ENCODE data around the gene TLCD3A. TPM values are rescaled to one million over a fixed set of nuclear protein-coding genes. Genes with fewer than 3 reads are reported as not detected.

The TLCD3A gene
- total RNA-seq, 1 donor from 2014 or later = 8.9 TPM

DNA sequence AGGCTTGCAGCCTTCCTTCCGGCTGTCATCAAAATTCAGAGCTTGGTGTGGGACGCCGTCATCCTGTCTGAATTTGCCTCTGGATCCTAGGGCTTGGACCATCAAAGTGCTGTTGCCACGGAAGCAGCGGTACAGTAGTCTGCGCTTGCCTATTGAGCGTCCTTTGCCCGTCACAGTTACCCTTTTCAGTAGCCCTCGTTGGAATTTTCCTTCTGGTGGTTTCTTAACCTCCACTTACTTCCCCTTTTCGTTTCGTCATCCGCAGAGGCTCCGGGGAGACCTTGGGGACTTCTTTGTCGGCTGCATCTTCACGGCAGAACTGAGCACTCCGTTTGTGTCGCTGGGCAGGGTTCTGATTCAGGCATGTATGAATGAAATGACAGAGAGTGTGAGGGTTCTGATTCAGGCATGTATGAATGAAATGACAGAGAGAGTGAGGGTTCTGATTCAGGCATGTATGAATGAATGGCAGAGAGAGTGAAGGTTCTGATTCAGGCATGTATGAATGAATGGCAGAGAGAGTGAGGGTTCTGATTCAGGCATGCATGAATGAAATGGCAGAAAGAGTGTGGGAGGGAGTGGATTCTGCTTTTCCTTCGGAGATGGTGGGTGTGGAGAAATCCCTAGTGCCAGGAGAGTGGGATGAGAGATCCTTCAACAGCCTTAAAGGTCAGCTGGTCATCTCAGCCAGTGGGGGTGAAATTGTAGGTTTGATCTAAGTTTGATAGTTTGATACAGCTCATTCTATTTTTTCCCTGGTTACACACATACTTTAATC, 8.0 kb downstream of the TLCD3A start:
- TF ChIP-seq, protein P1, sequence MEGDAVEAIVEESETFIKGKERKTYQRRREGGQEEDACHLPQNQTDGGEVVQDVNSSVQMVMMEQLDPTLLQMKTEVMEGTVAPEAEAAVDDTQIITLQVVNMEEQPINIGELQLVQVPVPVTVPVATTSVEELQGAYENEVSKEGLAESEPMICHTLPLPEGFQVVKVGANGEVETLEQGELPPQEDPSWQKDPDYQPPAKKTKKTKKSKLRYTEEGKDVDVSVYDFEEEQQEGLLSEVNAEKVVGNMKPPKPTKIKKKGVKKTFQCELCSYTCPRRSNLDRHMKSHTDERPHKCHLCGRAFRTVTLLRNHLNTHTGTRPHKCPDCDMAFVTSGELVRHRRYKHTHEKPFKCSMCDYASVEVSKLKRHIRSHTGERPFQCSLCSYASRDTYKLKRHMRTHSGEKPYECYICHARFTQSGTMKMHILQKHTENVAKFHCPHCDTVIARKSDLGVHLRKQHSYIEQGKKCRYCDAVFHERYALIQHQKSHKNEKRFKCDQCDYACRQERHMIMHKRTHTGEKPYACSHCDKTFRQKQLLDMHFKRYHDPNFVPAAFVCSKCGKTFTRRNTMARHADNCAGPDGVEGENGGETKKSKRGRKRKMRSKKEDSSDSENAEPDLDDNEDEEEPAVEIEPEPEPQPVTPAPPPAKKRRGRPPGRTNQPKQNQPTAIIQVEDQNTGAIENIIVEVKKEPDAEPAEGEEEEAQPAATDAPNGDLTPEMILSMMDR (IDR thresholded peaks at IDR 0.05) = no peak
- DNase-seq = no peak
- intact Hi-C loops (cut with DNase I) = no loop called here
- Histone ChIP-seq H3K27ac (no peak overlapping the region), H3K36me3 (peaks cover 53% of the 10 kb centered on the region), H3K4me3 (no peak overlapping the region), H3K4me1 (no peaks in the 10 kb centered on the region), H3K9me3 (no peaks in the 10 kb centered on the region), H3K27me3 (ENCODE audit: low read depth) (no peaks in the 10 kb centered on the region)
- peak; percentile 62 to 76 for ATAC-seq

DNA sequence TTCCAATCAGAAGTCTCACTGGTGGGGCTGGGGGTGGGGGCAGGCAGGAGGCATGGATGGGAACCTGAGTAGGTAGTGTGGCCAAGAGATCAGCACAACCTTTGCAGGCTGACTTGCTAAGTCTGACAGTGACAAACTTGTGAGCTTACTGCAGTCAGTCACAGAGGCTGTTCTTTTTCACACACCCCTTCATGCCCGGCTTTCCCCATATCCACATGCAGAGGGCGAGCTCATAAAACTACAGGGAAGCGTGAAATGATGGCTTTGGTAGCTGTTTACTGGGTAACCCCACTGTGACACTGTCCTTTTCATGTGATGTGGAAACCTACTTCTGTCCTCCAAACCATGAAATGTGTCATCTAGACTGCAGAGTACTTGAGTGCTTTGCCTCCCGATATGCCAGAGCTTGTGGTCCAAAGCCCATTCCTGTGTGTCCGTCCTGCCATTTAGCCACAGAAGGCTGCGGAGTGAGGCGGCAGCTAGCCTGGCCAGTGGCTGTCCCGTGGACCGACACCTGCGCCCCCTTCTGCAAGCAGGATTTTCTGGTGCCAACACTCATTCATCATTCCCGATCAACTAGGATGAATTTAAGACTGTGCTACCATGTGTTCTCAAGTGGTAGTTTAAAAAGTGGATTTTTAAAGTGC, 9.9 kb downstream of the TLCD3A start:
- no peaks in the 10 kb centered on the region for H3K27me3 ChIP-seq (ENCODE audit: low read depth)
- H3K4me3 ChIP-seq = no peak overlapping the region
- DNase-seq (no peak), ATAC-seq (no peak)
- peaks cover 72% of the 10 kb centered on the region for H3K36me3 ChIP-seq
- no peaks in the 10 kb centered on the region for H3K4me1 ChIP-seq
- H3K9me3 ChIP-seq = no peaks in the 10 kb centered on the region
- TF ChIP-seq, protein P1 (IDR thresholded peaks at IDR 0.05) = no peak
- intact Hi-C loops (cut with DNase I) = no loop called here
- no peak overlapping the region for H3K27ac ChIP-seq

DNA sequence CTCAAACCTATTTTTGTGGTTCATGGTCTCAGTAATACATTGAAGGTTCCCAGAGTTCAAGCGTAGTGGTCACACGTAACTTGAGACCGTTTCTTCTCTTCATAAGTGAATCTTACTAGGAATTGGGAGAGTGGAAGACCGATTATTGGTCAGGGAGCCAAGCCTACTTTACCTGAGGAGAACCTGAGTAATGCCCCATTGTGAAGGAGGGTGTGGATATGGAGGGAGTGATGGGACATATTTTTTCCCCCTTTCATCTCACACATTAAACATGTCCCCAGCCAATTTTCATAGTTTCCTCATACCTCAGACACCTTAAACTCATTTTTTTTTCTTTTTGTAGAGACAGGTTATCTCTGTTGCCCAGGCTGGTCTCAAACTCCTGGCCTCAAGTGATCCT, 10.7 kb downstream of the TLCD3A start:
- no peak for DNase-seq
- H3K9me3 ChIP-seq = no peaks in the 10 kb centered on the region
- no peak for ATAC-seq

DNA sequence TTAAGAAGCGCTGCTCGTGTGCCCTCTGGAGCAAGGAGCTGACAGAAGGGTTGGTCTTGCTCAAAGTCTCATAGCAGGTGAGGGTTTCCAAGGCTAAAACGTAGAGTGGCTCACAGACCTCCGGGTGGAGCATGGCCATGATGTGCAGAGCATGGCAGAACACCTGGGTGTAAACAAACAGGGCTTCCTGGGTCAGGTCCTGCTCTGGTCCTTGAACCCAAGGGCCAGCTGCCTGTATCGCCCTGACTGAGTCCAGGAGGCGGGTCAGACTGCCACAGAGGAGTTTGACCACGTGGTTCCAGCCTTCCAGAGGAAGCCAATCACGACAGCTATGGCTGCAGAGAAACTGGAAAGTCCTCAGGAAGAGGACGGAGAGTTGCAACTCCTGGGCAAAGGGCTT, 12.5 kb downstream of the TLCD3A start:
- TF ChIP-seq, protein P1 (IDR thresholded peaks at IDR 0.05) = no peak
- ATAC-seq (no peak), DNase-seq (no peak)
- intact Hi-C loops (cut with DNase I) = no loop called here
- Histone ChIP-seq H3K4me1 (no peaks in the 10 kb centered on the region), H3K27ac (no peak overlapping the region), H3K36me3 (peaks cover 82% of the 10 kb centered on the region), H3K27me3 (ENCODE audit: low read depth) (no peaks in the 10 kb centered on the region), H3K4me3 (no peak overlapping the region), H3K9me3 (no peaks in the 10 kb centered on the region)

More for the DNA sequence above, 10.7 kb downstream of the TLCD3A start:
- Histone ChIP-seq H3K27ac (no peak overlapping the region), H3K27me3 (ENCODE audit: low read depth) (no peaks in the 10 kb centered on the region), H3K36me3 (peaks cover 80% of the 10 kb centered on the region), H3K4me3 (no peak overlapping the region), H3K4me1 (no peaks in the 10 kb centered on the region)
- intact Hi-C loops (cut with DNase I) = no loop called here
- TF ChIP-seq, protein P1 (IDR thresholded peaks at IDR 0.05) = no peak

DNA sequence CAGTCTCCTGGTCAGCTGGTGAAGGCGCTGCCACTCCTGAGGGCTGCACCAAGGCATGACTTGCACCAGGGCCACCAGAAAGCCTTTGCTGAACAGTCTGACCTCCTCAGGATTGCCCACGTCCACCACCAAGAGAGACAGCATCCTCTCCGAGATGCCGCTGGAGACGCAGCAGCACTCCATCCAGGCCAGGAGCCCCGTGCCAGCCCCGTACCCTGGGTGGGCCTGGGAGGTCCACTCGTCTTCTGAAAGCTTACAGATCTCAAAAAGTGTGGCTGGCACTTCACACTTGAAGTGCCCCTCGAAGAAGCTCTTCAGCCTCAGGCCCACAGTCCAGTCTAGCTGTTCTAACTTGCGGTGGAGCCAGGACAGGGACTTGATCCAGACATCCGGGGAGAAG, 13.0 kb downstream of the TLCD3A start:
- Histone ChIP-seq H3K4me3 (no peak overlapping the region), H3K9me3 (no peaks in the 10 kb centered on the region), H3K27ac (no peak overlapping the region), H3K36me3 (peaks cover 77% of the 10 kb centered on the region), H3K4me1 (peaks cover 2% of the 10 kb centered on the region), H3K27me3 (ENCODE audit: low read depth) (no peaks in the 10 kb centered on the region)
- TF ChIP-seq, protein P1 (IDR thresholded peaks at IDR 0.05) = no peak
- DNase-seq = no peak
- intact Hi-C loops (cut with DNase I) = no loop called here
- peak in 1 of 2 donors; percentile 10 for ATAC-seq
